KG1 (cell line): ENCODE results near the gene ALPK3.

ENCODE experiments used
- DNase-seq: peaks from one replicate; lab custom pipeline; 2025; lab: John Stamatoyannopoulos, UW

The ALPK3 gene

GRCh38 chr15:84893607-84894006 lies 76.5 kb downstream of the ALPK3 start:
- no peak for DNase-seq

- DNase-seq = no peak
Measured at GRCh38 chr15:84894736-84895425, 77.7 kb downstream of the ALPK3 start.

- DNase-seq = no peak
Measured at GRCh38 chr15:84898761-84899160, 81.6 kb downstream of the ALPK3 start.

- no peak for DNase-seq
Measured at GRCh38 chr15:84899750-84900149, 82.6 kb downstream of the ALPK3 start.

GRCh38 chr15:84901540-84901939 lies 84.4 kb downstream of the ALPK3 start:
- DNase-seq = no peak

GRCh38 chr15:84903751-84904150 lies 86.6 kb downstream of the ALPK3 start:
- no peak for DNase-seq

GRCh38 chr15:84904419-84904818 lies 87.3 kb downstream of the ALPK3 start:
- DNase-seq = no peak

GRCh38 chr15:84905016-84905916 lies 88.1 kb downstream of the ALPK3 start:
- DNase-seq = no peak

GRCh38 chr15:84907731-84908130 lies 90.6 kb downstream of the ALPK3 start:
- no peak for DNase-seq

- DNase-seq = no peak
Measured at GRCh38 chr15:84908564-84908963, 91.4 kb downstream of the ALPK3 start.

- DNase-seq = no peak
Measured at GRCh38 chr15:84909029-84909428, 91.9 kb downstream of the ALPK3 start.

- no peak for DNase-seq
Measured at GRCh38 chr15:84909782-84910181, 92.6 kb downstream of the ALPK3 start.

- DNase-seq = no peak
Measured at GRCh38 chr15:84910928-84911623, 93.9 kb downstream of the ALPK3 start.

GRCh38 chr15:84911879-84912660 lies 94.9 kb downstream of the ALPK3 start:
- no peak for DNase-seq

- DNase-seq = no peak
Measured at GRCh38 chr15:84913360-84913723, 96.2 kb downstream of the ALPK3 start.

- DNase-seq = no peak
Measured at GRCh38 chr15:84914351-84914750, 97.2 kb downstream of the ALPK3 start.

- no peak for DNase-seq
Measured at GRCh38 chr15:84914909-84915605, 97.9 kb downstream of the ALPK3 start.

- no peak for DNase-seq
Measured at GRCh38 chr15:84915606-84915958, 98.4 kb downstream of the ALPK3 start.

- DNase-seq = no peak
Measured at GRCh38 chr15:84917452-84917851, 100.3 kb downstream of the ALPK3 start.

- no peak for DNase-seq
Measured at GRCh38 chr15:84919106-84919667, 102.0 kb downstream of the ALPK3 start.

GRCh38 chr15:84921121-84921520 lies 104.0 kb downstream of the ALPK3 start:
- DNase-seq = no peak
